ENCODE measurements around the gene NRG4.

The NRG4 gene

GRCh38 chr15:75903331-75904239 lies 108.6 kb downstream of the NRG4 start, which contains the start of gene FBXO22:
Gene FBXO22, plus strand, starts transcription at chr15:75903878. Its CDS starts 86 bp downstream, at chr15:75903964.
- peaks cover 28% of the 10 kb centered on the region for H3K36me3 ChIP-seq (ENCODE audit: insufficient read depth, low read length)
- peaks cover 38% of the 10 kb centered on the region for H3K79me2 ChIP-seq (ENCODE audit: insufficient read depth, low read length)
- H3K27ac ChIP-seq (ENCODE audit: low read depth, low read length, poor library complexity, severe bottlenecking): peak within 1 kb of the TSS; percentile 81
- H3F3A ChIP-seq (ENCODE audit: insufficient read depth, low read length): no peaks in the 10 kb centered on the region
- H3K9me3 ChIP-seq (ENCODE audit: low read length): no peaks in the 10 kb centered on the region
- peaks cover 22% of the 10 kb centered on the region for H3K4me1 ChIP-seq (ENCODE audit: insufficient read depth, low read length, severe bottlenecking)
- peak within 1 kb of the TSS; percentile 85 for H3K4me3 ChIP-seq (ENCODE audit: low read depth, low read length, poor library complexity, severe bottlenecking)
- H3K4me2 ChIP-seq (ENCODE audit: low read length): peak within 1 kb of the TSS; percentile 89
- TF ChIP-seq EZH2 (IDR thresholded peaks at IDR 0.05; ENCODE audit: borderline replicate concordance, low read length): no peak
- TF ChIP-seq CTCF (IDR thresholded peaks at IDR 0.05; ENCODE audit: low read length): no peak
- H3K9me2 ChIP-seq (ENCODE audit: low read depth, low read length): no peaks in the 10 kb centered on the region
- no peaks in the 10 kb centered on the region for H4K20me1 ChIP-seq (ENCODE audit: insufficient read depth, low read length)
- H3K27me3 ChIP-seq (ENCODE audit: insufficient read depth, low read length): no peaks in the 10 kb centered on the region
- H2AFZ ChIP-seq (ENCODE audit: low read length): peak within 1 kb of the TSS; percentile 84
- H3K9ac ChIP-seq (ENCODE audit: low read length): peak within 1 kb of the TSS; percentile 97

GRCh38 chr15:75902129-75902557 lies 110.1 kb downstream of the NRG4 start:
- no peak overlapping the region for H3K27ac ChIP-seq (ENCODE audit: low read depth, low read length, poor library complexity, severe bottlenecking)
- H3K4me1 ChIP-seq (ENCODE audit: insufficient read depth, low read length, severe bottlenecking): peaks cover 22% of the 10 kb centered on the region
- peaks cover 21% of the 10 kb centered on the region for H3K36me3 ChIP-seq (ENCODE audit: insufficient read depth, low read length)
- H3K9me2 ChIP-seq (ENCODE audit: low read depth, low read length): no peaks in the 10 kb centered on the region
- H2AFZ ChIP-seq (ENCODE audit: low read length): no peak overlapping the region
- H3K4me2 ChIP-seq (ENCODE audit: low read length): no peak overlapping the region
- peaks cover 28% of the 10 kb centered on the region for H3K79me2 ChIP-seq (ENCODE audit: insufficient read depth, low read length)
- H3K9ac ChIP-seq (ENCODE audit: low read length): no peak overlapping the region
- H4K20me1 ChIP-seq (ENCODE audit: insufficient read depth, low read length): no peaks in the 10 kb centered on the region
- no peaks in the 10 kb centered on the region for H3K27me3 ChIP-seq (ENCODE audit: insufficient read depth, low read length)
- H3K9me3 ChIP-seq (ENCODE audit: low read length): no peaks in the 10 kb centered on the region
- no peak overlapping the region for H3K4me3 ChIP-seq (ENCODE audit: low read depth, low read length, poor library complexity, severe bottlenecking)
- H3F3A ChIP-seq (ENCODE audit: insufficient read depth, low read length): no peaks in the 10 kb centered on the region
- TF ChIP-seq EZH2 (IDR thresholded peaks at IDR 0.05; ENCODE audit: borderline replicate concordance, low read length) (no peak), CTCF (IDR thresholded peaks at IDR 0.05; ENCODE audit: low read length) (no peak)

GRCh38 chr15:75900577-75900976 lies 111.6 kb downstream of the NRG4 start:
- H3K9ac ChIP-seq (ENCODE audit: low read length): no peak overlapping the region
- no peak overlapping the region for H3K27ac ChIP-seq (ENCODE audit: low read depth, low read length, poor library complexity, severe bottlenecking)
- H3K9me2 ChIP-seq (ENCODE audit: low read depth, low read length): no peaks in the 10 kb centered on the region
- no peak overlapping the region for H2AFZ ChIP-seq (ENCODE audit: low read length)
- peaks cover 17% of the 10 kb centered on the region for H3K4me1 ChIP-seq (ENCODE audit: insufficient read depth, low read length, severe bottlenecking)
- TF ChIP-seq CTCF (IDR thresholded peaks at IDR 0.05; ENCODE audit: low read length): no peak
- H3K27me3 ChIP-seq (ENCODE audit: insufficient read depth, low read length): no peaks in the 10 kb centered on the region
- H3K4me2 ChIP-seq (ENCODE audit: low read length): no peak overlapping the region
- peaks cover 7% of the 10 kb centered on the region for H3K36me3 ChIP-seq (ENCODE audit: insufficient read depth, low read length)
- no peaks in the 10 kb centered on the region for H4K20me1 ChIP-seq (ENCODE audit: insufficient read depth, low read length)
- H3K4me3 ChIP-seq (ENCODE audit: low read depth, low read length, poor library complexity, severe bottlenecking): no peak overlapping the region
- H3K9me3 ChIP-seq (ENCODE audit: low read length): no peaks in the 10 kb centered on the region
- H3K79me2 ChIP-seq (ENCODE audit: insufficient read depth, low read length): peaks cover 13% of the 10 kb centered on the region
- H3F3A ChIP-seq (ENCODE audit: insufficient read depth, low read length): no peaks in the 10 kb centered on the region

Measured in OCI-LY1 (cell line).